Erythroblast (primary cell): ENCODE measurements around the gene BTBD2.

ENCODE experiments used
- DNase-seq, 2 experiments: peaks; one replicate each; lab custom pipeline; 2025; lab: John Stamatoyannopoulos, UW
- GATA1 ChIP-seq: IDR thresholded peaks from 2 replicates; pipeline ENCODE4 v1.6.1; 2011; ENCODE audit warnings: low read depth, mild to moderate bottlenecking, control low read depth, low read length, moderate library complexity
- POLR2A ChIP-seq: IDR thresholded peaks from 2 replicates; pipeline ENCODE4 v1.6.1; 2011; ENCODE audit warnings: mild to moderate bottlenecking, low read length

The BTBD2 gene

DNA sequence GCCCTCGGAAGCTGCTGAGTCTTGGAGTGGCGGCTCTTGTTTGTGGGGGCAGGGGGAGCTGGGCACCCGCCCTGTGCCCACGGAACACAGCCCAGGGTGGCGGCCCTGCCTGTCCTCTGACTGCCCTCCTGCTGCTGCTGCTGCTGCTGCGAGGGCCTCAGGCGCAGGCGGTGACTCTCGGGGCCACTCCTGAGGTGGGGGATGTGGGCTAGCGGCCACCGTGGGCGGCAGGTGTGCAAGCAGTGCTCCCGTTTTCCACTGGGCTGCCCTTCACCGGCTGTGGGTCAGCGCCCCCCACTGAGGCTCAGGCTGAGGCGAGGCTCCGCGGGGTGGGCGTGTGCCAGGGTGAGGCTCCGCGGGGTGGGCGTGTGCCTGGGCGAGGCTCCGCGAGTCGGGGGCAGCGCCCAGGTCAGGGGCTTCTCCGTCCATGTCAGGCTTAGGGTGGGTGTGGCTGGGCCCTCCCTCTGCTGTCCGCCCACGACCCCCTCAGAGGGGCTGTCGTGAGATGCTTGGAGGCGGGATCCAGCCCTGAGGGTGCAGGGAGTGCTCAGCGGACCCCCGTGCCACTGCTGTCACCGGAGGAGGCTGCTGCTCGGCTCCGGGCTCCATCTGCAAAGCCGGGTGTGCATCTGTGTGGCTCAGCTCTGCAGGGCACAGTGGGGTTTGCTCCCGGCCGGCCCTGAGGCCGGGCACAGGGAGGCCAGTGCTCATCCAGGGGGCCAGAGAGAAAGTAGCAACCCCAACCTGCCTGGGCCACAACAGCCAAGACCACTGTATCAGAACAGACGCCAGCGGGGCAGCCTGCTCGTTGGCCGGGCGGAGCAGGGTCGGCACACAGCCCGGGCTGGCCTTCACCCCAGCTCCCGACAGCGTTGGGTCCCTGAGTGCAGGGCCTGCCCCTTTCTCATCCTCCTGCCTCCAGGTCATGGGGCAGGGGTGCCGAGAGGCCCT is 60.1 kb downstream of the BTBD2 start:
- DNase-seq: no peak

DNA sequence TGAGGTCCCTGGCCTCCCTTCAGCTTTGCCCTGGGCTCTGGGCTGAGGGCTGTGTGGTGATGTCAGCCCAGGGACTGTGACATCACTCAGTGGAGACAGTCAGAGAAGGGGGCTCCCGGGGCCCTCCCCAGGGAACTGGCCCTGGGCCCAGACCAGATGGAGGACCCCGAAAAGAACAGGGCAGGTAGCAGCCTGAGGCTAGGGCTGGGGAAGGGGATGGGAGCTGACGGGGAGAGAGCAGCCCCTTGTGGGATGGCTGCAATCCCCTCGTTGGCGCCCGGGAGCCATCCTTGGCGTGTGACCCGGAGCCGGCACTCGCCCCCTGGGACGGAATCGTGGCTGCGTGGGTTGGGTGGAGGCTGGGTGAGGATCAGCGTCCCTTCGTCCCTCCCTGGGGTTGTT is 61.0 kb downstream of the BTBD2 start:
- DNase-seq: no peak
- TF ChIP-seq POLR2A (no peak), GATA1 (no peak)

More for the DNA sequence above, 60.1 kb downstream of the BTBD2 start:
- no peak for TF ChIP-seq GATA1
- TF ChIP-seq POLR2A: no peak

DNA sequence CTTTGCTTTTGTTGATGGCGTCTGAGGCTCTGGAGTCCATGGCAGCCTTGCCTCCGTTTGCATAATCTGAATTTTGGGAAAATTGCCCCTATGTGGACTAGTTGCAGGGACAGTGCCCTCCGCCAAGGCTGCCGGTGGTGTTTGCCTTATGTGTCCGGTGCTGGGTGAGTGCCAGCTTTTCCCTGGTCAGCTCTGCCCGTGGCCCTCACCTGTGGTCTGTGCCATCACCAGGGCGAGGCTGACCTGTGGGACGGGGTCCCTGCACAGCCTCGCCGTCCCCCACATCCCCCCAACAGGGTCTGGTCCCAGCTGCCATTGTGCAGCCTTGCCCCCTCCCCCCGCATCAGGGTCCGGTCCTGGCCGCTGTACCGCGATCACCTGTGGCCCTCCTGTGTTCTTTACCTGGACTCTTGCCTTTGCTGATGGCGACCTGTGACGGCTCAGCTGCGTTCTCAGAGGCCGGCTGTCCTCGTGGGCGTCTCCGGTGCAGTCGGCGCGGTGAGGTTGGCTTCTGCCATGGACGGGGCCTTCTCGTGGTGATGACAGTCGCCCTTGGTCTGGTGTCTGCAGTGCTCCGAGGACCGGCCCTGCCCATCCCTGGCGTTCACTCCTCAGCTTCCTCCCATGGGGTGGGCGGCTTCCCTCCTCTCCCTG is 61.9 kb downstream of the BTBD2 start:
- no peak for DNase-seq
- no peak for TF ChIP-seq POLR2A
- TF ChIP-seq GATA1: no peak

DNA sequence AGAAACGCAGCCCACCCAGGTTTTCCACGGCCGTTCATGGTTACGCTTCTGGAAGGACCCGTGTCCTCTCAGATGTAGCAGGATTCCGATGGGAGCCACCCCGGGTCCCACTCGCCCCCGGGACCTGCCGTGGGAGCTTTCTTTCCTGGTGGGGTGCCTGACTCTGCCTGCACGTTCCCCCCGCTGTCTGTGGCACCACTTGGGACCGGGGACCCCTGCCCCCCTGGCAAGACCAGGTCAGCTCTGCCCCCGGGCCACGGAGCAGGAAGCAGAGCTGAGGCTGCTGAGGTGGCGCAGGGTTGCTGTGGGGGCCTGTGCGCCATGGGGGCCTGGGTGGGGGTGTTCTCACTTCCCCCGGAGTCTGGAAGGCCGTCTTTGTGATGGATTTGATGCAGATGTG is 62.5 kb downstream of the BTBD2 start:
- no peak for DNase-seq
- TF ChIP-seq POLR2A (no peak), GATA1 (no peak)

DNA sequence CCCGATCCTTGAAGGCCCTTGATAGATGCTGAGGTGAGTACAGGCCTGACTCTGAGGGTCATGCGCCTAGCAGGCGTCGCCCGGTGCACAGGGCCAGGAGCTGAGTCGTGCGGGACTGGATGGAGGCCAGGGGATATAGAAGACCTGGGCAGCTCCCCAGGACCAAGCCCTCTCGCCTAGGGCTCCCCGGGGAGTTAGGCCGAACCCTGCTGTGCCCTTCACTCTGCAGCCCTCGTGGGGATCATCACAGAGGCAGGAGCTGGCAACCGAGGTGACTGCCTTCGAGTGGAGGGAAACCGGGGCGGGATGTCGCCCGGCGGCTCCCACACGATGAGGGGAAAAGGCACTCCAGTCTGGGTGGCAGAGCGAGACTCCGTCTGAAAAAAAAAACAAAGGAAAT is 62.9 kb downstream of the BTBD2 start:
- no peak for TF ChIP-seq GATA1
- no peak for TF ChIP-seq POLR2A

DNA sequence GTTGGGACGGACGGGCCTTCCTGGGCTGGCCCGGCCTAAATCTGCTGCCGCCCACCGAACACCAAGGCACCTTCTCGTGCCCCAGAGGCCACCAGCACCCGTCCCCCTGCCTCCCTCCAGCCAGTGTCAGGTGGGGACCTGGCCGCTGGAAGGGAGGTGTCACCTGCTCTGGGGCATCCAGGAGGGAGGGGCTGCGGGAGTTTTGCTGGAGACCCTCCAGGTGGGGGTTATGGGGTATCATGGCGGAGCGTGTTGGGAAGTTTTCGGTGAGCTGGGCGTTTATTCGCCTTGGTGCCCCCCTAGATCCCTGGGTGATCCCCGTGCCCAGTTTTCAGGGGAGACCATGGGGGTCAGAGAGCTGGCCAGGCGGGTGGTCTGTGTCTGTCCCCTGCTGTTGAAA is 64.9 kb downstream of the BTBD2 start:
- TF ChIP-seq POLR2A (no peak), GATA1 (no peak)

More for the DNA sequence above, 62.9 kb downstream of the BTBD2 start:
- peak; percentile 59 to 72 for DNase-seq

DNA sequence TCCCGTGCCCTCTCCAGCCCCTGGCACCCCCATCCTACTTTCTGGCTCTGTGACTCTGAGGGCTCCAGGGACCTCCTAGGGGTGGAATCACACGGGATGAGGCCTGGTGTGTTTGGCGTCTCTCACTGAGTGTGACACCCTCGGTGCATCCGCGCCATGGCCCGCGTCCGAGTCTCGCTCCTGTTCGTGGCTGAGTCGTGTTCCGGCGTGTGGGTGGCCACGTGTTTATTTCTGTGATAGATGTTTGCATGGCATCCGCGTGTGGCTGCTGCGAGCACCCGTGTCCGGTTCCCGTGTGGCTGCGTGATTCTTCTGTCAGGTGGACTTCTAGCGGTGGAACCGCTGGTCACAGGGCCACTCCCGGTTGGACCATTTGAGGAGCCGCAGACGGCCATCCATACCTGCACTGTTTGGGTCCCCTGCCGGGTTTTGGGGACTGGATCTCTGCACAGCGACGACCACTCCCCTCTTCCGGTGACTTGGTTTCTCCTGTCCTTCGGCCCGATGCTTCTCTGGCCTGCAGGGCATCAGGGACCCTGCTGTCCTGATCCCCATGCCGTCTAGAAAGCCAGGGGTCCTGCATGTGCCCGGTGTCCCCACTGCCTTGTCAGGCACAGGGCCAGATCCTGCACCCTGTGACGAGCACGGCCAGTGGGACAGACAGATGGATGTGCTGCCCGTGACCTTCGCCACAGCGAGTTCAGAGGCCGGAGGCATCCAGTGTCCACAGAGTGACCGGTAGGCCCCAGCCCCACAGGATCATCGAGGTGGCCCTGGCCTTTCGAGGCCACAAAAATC is 66.0 kb downstream of the BTBD2 start:
- DNase-seq: no peak
- TF ChIP-seq POLR2A (no peak), GATA1 (no peak)

More for the DNA sequence above, 64.9 kb downstream of the BTBD2 start:
- DNase-seq: no peak

DNA sequence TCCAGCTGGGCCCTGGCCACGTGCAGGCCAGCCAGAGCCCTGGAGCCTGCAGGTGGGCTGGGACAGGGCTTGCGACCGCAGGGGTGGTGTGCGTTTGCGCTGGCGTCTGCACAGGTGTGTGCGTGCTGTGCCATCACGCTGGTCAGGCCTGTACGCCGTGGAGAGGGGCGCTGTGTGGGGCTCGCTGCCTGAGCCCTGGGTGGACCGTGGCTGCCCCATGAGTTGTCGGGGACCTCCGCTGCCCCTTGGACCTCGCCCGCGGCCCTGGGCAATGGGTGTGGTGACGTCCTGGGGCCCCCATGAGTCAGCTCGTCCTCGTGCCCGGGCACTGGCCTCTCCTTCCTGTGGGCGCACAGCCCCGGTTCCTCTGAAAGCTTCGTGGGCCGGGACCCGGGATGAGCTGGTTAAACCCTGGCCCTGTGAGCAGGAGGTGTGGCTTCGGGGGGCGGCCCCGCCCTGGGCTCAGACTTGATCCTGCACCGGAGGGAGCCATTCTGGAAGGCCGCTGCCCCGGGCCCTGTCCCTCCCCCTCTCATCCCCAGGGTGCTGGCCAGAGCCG is 67.8 kb downstream of the BTBD2 start:
- TF ChIP-seq POLR2A (no peak), GATA1 (no peak)
- DNase-seq: no peak

DNA sequence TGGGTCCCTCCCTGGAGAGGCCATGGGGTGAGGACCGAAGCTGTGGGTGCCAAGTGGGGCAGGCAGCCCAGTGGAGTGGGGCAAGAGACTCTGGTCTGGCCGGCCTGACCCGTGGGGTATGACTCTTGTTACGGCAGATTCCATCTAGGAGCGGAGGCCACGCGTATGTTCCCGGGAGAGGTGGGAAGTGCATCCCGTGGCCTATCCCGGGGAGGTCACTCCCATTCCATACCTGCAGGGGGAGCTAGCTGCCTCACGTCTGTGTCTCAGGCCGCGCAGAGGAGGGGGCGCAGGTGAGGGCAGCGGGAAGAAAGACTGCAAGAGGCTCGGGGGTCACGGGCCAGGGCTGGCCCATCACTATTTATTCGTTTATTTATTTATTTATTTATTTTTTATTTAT is 69.6 kb downstream of the BTBD2 start:
- no peak for TF ChIP-seq POLR2A
- no peak for TF ChIP-seq GATA1
- peak in 1 of 2 experiments; percentile 64 for DNase-seq

DNA sequence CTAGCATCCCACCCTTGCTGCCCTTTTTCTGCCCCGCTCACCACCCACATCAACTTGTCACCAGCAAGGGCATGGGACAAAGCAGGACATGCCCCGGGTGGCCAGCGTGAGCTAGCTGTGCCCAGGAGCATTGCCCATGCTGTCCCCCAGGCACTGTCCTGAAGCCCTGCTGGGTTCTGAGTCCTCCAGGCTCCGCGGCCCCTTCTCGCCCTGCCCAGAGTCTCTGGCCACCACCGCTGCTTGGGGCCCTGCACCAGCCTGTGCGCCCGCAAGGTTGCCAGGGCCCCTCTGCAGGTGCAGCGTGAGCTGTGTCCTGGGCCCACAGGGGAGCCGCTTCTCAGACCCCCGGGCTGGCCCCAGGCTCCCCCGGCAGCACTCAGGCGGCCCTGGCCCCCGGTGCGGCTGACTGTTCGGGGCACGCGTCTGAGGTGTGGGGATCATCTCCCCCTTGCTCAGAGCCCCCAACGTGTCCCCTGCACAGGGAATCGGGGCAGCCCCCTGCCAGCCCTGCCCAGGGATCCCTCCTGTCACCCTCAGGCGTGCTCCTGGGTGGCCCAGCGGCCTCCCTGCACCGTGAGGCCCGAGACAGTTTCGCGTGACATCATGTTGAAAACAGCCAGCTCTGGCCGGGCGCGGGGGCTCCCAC is 70.5 kb downstream of the BTBD2 start:
- DNase-seq: no peak
- no peak for TF ChIP-seq POLR2A
- no peak for TF ChIP-seq GATA1

DNA sequence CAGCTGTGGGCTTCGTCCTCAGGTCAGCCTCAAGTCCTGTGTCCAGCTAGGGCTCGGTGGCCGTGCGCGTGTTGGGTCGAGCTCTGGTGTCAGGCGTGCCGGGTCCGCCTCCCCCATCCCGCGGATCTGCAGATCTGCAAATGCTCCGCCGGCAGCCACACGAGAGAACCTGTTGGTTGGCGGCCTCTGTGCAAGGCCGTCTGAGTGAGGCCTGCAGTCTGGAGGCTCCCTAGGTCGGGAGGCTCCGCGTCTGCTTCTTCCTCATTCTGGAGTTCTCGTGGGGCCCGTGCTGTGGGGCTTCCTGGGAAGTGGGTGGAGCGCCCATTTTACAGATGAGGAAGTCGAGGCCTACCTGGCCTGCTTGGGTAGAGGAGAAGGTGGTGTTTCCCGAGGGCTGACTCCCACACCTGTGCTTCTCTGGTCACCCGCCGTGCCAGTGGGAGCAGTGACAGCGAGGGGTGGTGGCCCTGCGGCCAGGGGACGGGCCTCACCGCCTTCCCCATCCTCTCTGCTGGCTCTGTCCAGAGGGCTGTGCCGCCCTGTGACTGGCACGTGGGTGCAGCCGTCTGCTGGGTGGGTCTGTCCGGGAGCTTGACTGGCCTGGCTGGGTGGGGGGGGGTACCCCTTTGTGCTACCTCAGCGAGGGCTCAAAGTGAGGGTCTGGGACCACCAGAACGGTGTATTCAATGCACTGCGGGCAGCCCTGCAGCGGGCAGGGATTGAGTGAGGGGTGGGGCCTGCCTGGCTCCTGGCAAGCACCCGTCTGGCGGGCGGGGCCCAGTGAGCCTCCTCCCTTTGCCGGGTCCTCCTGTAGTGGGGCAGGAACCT is 71.2 kb downstream of the BTBD2 start:
- no peak for DNase-seq
- TF ChIP-seq GATA1 (no peak), POLR2A (no peak)

DNA sequence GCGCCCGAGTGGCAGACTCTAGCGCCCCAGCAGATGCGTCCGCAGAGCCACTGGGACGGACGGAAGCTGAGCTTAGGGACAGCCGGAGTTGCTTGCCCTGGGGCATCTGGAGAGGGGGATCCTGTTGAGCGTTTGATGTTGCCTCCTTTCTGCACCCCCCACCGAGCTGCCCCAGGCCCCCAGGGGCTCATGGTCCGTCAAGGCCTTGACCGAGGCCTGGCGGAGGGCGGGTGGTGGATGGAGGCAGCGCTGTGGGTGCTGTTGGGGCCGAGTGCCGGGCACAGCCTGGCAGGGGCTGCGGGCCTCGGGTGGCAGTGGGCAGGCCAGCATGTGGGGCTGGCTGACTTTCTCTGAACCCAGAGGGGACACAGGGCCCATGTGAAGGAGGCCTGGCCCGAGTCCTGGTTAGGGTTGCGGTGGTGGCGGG is 71.8 kb downstream of the BTBD2 start:
- no peak for DNase-seq
- TF ChIP-seq GATA1 (no peak), POLR2A (no peak)
